Measurements from ENCODE around the gene PLS1.
"Not testable (repeated sequence)": the region's sequence is repeated elsewhere in the genome, so short reads cannot be mapped to it uniquely, and the experiment has no call there.

The PLS1 gene, protein sequence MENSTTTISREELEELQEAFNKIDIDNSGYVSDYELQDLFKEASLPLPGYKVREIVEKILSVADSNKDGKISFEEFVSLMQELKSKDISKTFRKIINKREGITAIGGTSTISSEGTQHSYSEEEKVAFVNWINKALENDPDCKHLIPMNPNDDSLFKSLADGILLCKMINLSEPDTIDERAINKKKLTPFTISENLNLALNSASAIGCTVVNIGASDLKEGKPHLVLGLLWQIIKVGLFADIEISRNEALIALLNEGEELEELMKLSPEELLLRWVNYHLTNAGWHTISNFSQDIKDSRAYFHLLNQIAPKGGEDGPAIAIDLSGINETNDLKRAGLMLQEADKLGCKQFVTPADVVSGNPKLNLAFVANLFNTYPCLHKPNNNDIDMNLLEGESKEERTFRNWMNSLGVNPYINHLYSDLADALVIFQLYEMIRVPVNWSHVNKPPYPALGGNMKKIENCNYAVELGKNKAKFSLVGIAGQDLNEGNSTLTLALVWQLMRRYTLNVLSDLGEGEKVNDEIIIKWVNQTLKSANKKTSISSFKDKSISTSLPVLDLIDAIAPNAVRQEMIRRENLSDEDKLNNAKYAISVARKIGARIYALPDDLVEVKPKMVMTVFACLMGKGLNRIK

DNA sequence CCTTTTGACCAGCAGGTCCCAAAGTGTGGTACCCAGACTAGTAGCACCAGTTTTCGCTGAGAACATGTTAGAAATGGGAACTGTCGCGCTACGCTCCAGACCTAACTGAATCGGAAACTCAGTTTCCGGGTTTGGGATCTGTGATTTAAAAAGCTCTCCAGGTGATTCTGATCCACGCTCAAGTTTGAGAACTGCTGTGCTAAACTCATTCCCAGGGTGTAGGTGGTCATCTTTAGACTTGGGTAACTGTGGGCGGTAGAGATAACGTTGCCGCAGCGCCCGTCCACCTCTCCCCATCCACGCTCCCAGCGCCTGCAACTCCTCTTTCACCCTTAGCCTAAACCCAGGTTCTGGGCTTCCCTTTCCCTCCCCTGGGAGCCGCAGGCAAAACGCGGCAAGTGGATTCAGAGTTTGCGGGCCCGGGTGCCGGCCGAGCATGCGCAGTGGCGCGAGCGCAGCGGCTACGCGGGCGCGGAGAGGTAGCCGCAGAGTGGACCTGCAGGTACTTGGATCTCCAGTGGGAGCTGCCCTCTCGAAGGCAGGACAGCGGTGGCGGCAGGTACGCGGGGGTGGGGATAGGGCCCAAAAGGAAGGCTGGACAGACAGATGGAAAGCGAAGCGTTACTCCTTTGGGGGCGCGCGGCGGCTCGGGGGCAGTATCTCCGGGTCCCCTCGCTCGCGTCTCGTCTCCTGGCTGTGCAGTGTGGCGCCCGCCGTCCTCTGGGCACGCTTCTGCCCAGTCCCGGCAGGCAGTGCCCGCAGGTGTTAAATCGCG, at the start of gene PLS1:
PLS1 (plus strand) TSS at position 443 of the 775 bp plus-strand sequence. CDS start 67,845 bp downstream, outside the sequence.
- DNase-seq (ENCODE audit: low read depth) = peak; percentile 47

DNA sequence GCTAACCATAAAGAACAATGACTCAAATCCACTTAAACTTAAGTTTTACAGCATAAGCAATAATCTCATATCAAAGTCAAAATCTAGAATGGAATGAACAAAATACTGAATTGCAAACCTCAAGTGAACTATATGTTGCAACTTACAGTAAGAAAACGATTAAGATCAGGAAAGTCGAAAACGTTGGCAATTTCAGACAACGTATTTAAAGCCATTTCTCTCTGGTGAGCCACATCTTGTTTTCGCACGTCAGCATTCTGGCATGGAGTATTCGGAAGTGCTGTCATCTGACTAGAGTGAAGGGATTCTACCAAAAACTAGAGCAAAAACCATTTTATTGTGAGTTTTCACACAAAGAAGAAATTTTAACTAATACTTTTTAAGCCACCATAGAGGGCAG, 46.2 kb upstream of the PLS1 start:
- no peak for DNase-seq (ENCODE audit: low read depth)

DNA sequence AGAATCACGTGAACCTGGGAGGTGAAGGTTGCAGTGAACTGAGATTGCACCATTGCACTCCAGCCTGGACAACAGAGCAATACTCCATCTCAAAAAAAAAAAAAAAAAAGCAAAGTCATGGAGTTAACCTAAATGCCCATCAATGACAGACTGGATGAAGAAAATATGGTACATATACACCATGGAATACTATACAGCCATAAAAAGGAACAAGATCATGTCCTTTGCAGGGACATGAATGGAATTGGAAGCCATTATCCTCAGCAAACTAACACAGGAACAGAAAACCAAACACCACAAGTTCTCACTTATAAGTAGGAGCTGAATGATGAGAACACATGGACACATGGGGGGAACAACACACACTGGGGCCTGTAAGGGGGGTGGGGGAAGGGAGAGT, 43.6 kb upstream of the PLS1 start:
- not testable (repeated sequence) for DNase-seq (ENCODE audit: low read depth)

DNA sequence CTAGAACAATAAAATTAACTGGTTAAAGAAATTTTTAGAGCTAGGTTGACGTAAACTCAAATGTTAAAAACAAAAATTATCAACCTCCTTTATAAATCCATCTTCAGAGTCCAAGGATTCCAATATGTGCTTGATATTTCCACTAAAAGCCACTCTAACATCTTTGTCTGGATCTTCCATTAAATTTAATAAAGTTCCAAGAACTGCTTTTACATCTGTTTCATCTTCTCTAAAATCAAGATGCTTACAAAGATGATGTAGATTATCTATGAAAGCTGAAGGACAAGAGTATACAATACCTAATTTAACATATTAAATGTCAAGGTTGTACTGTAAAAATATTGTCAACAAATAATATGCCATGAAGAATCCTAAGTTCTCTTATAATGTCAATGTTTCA, 42.5 kb upstream of the PLS1 start:
- no peak for DNase-seq (ENCODE audit: low read depth)

DNA sequence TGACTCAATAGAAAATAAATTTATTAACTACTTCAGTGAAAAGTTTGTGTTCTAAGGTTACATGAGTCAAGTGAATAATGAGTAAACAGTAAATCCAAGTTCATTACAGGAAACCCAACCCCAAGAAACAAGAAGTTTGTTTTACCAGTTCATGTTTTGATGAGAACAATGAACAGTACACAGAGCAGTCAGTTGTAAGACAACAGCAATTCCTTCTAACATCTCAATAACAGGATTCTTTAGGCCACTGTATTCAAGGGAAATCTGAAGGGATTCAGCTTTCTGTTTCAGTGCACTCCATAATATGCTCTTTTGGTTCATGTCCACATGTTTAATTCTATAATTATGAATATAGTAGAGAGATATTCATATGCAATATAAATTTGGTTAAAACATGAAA, 36.1 kb upstream of the PLS1 start:
- DNase-seq (ENCODE audit: low read depth) = no peak

DNA sequence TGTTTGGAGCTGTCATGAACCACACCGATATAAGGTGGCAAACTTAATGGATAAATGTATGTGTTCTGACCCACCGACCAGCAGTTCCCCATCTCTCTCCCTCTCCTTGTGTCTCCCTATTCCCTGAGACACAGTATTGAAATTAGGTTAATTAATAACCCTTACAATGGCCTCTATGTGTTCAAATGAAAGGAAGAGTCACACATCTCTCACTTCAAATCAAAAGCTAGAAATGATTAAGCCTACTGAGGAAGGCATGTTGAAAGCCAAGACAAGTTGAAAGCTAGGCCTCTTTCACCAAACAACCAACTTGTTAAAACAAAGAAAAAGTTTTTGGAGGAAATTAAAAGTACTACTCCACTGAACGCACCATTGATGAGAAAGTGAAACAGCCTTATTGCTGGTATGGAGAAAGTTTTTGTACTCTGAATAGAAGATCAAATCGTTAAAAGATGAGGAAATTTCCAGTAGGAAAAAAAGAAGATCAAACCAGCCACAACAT, 32.6 kb upstream of the PLS1 start:
- no peak for DNase-seq (ENCODE audit: low read depth)

DNA sequence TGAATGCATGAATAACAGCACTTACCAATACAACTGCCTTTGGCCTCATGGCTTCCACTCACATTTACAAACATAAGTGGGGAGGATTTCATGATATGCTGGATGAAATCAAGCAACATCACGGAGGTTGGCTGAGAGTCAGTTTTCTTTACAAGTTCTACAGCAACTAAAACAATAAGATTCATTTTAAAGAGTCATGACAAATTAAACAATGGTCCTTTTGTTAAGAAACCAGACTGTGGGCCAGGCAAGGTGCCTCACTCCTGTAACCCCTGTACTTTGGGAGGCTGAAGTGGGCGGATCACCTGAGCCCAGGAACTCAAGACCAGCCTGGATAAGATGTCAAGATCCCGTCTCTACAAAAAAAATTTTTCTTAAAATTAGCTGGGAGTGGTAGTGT, 30.1 kb upstream of the PLS1 start:
- no peak for DNase-seq (ENCODE audit: low read depth)

DNA sequence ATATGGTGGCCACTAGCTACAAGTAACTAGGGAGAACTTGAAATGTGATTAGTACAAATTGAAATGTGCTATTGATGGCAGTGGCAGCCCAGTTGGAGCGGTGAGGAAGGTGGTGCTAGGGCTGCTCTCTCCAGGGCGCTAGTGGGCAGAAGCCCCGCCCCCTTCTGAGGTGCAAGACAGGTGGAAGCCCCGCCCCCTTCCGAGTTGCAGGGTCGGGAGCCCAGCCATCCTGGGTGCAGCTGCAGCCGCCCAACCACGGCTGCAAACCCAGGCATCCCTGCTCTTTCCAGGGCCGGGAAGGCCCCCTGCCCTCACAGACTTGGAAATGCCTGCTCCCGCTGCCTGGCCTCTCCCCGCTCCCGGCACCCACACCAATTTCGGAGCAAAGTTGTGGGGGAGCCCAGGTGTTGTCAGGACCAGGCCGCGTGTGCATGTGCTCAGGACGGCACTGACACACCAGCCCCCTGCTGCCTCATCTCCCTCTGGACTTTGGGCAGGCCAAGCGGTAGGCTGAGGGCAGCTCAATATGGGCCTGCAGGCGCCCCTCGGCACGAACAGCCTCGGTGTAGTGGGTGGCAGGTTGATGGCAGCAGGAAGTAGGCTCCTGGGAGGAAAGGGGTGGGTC, 27.7 kb upstream of the PLS1 start:
- DNase-seq (ENCODE audit: low read depth) = no peak

DNA sequence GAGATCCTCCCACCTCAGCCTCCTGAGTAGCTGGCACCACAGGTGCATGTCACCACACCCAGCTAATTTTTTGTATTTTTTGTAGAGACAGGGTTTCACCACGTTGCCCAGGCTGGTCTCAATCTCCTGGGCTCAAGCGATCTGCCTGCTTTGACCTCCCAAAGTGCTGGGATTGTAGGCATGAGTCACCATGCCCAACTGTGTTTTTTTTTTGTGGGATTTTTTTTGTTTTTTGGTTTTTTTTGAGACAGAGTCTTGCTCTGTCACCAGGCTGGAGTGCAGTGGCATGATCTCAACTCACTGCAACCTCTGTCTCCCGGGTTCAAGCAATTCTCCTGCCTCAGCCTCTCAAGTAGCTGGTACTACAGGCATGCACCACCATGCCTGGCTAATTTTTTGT, 26.8 kb upstream of the PLS1 start:
- not testable (repeated sequence) for DNase-seq (ENCODE audit: low read depth)

DNA sequence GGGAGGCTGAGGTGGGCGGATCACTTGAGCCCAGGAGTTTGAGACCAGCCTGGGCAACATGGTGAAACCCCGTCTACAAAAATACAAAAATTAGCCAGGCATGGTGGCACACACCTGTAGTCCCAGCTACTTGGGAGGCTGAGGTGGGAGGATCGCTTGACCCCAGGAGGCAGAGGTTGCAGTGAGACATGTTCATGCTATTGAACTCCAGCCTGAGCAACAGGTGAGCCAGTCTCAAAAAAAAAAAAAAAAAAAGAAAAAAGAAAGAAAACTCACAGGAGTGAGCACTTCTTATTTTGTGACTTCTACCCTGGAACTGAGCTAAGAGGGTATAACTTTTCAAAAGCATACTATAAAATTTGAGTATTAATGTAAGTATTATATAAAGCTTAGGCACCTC, 22.0 kb upstream of the PLS1 start:
- not testable (repeated sequence) for DNase-seq (ENCODE audit: low read depth)

DNA sequence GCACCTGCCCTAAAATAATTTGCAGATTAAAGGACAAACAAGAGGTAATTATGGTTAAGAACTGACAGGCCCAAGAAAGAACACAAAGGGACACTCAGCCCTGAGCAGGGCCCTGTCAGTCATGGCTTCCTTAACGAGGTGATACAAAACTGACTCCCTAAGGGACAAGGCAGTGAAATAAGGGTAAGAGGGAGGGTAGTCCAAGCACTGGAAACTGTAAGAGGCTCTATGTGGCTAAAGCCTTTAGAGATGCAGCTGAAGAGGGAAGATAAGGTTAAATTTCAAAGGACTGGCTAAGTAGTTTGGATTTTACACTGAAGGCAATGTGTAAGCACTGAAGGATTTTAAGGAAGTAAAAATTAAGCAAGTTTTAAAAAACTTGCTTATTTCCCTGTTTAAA, 21.5 kb upstream of the PLS1 start:
- no peak for DNase-seq (ENCODE audit: low read depth)

DNA sequence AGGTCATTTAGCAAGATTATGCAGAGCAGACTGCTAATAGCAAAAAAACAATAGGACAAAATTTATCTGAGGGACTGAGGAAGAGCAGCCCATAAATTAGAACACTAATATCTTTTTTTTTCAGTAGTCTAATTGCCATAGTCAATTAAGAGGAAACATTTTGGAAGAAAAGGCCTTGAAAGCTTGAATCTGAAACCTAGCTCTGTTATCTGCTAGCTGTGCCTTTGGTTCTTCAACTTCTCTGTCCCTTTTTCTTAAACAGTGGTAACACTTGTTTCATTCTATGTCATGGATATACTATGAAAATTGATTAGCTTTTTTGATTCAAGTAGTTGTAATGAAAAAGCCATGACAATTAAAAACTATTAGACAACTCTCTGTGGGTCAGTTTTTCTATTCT, 19.4 kb upstream of the PLS1 start:
- no peak for DNase-seq (ENCODE audit: low read depth)

DNA sequence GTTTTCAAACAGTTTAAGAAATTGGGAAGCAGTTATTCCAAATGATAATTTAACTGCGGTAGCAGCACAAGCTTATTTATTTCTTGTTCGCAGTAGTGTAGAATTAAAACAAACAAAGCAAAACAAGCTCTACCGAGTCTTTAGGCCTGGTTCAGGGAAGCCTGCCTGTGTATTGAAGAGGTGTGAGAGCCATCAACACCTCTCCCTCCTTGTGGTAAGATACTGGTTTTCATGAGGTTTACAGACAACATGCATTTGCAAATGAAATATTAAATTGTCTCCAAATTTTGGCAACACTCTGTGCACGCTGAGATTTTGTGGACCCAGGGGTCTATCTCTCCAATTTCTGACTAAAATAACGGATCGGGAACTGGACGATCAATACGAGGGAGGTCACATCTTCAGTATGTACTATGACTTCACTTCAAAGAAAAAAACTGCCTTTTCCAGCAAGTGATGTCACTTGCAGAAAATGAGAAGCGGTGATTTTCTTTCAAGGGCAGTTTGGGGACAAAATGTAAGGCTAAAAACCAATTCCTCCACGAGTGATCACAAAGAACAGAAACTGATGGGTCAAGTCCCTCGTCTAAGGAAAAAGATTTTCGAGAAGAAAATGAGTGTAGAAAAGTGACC, 18.4 kb upstream of the PLS1 start:
- no peak for DNase-seq (ENCODE audit: low read depth)

DNA sequence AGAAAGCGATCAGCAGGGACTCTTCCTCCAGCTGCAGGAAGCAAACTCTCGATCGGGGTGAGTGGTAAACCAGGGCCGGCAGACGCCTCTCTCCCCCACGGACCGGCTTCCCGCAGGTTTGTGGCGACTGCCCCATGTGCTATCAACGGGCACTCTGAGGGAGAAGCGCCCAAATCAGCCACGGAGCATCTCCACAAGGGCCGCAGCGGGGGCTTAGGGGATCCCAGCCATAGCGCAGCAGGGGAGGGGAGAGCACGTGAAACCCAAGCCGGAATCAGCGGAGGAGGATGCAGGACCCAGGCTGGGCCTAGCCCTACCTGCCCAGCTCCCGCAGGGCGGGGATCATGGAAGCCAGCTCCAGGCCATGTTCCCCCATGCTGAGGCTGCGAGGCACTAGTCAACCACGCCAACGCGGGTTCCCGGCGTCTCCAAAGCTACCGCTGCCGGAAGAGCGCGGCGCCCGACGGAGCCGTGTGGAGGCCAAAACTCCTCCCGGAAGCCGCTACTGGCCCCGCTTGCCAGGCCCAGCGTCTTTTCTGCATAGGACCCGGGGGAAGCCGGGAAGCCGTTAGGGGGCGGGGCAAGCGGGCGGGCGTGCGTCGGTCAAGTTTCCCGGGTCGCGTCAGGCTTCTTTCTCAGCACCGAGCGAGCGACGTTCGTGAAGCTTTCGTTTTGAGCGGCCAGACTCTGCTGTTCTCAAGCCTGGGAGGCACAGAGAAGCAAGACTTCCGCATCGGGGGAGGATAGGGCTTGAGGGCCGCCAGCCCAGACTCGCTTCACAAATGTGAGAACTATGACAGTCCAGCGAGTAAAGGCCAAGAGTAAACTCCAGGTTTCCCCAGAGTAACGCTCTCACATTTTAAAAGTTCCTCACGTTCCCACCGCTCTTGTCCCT, 17.6 kb upstream of the PLS1 start, which contains the start of gene ATR:
ATR (minus strand) TSS at position 405 of the 895 bp plus-strand sequence; CDS start at position 376, 29 bp downstream.
- DNase-seq (ENCODE audit: low read depth) = peak; percentile 93

DNA sequence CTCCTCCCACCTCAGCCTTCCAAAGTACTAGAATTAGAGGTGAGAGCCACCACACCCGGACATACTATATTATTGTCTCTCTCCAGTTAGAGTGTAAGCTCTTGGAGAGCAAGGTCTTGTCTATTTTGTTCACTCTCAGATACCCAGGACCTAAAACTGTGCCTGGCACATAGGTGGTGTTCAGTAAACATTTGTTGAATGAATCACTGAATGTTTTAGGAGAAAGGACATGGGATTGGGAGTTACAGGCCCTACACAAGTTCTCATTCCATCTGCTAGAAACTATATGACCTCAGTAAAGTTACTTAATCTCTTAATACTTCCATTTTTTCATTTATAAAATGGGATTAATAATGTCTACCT, 16.2 kb upstream of the PLS1 start:
- DNase-seq (ENCODE audit: low read depth) = no peak

DNA sequence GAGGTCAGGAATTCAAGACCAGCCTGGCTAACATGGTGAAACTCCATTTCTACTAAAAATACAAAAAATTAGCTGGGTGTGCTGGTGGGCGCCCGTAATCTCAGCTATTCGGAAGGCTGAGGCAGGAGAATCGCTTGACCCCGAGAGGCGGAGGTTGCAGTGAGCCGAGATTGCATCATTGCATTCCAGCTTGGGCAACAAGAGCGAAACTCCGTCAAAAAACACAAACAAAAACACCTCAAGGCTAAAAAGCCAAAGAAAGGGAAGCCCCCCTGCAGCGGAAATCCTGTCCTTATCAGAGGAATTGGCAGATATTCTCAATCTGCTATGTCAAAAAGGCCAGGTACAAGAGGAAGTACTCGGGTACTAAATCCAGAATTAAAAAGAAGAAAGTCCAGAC, 15.1 kb upstream of the PLS1 start:
- not testable (repeated sequence) for DNase-seq (ENCODE audit: low read depth)

DNA sequence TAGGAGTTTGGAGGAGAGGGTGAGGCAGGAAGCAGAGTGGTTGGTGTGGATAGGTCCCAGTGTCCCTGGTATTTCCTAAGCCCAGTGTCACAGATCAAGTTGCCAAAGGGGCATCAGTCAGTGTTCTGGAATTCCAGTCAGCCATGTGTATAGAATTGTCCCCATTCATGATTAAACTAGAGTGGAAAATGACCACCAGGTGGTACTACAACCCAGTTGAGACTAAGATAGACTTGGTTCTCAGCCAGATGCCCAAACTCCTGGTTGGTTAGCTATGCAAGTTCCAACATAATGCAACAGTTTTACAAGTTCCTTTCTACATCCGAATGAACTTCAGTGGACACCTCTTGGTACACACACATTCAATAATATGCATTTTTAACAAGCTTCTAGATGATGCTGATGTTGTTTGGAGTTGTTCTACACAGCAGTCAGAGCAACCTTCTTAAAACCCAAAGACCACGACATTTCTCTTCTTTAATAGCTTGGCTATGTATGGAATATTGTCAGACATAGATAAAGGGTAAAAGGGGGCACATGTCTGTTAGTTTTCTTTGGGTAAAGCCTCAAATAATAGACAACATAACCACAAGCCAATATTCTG, 9.3 kb upstream of the PLS1 start:
- DNase-seq (ENCODE audit: low read depth) = peak; percentile 62

DNA sequence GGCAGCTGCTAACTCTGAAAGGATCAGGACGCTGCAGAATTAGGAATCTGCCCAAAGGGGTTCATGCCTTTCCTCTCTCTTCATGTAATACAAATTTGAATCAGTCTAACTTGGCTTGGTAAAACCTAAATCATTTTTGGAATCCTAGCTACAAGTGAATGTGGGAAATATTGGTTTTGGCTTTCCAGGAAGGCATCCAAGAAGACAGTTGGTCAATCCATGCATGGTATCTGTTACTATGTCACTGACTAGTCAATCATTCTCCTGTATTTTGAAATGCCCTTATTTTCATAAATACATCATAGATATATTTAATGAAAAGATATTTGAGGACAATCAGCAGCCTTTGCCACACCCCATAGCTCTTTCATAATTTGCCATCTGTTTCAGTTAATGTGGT, 7.5 kb upstream of the PLS1 start:
- no peak for DNase-seq (ENCODE audit: low read depth)

DNA sequence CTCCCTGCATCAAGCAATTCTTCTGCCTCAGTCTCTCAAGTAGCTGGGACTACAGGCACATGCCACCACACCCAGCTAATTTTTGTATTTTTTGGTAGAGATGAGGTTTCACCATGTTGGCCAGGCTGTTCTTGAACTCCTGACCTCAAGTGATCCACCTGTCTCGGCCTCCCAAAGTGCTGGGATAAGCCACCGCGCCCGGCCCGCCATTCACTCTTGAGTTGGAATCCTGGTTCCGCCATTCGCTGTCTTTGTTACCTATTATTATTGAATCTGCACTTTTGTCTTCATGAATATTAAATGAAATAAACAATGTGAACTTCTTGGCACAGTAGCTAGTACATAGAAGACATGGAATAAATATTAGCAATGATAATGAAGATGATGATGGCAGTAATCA, 3.9 kb upstream of the PLS1 start:
- DNase-seq (ENCODE audit: low read depth) = not testable (repeated sequence)

DNA sequence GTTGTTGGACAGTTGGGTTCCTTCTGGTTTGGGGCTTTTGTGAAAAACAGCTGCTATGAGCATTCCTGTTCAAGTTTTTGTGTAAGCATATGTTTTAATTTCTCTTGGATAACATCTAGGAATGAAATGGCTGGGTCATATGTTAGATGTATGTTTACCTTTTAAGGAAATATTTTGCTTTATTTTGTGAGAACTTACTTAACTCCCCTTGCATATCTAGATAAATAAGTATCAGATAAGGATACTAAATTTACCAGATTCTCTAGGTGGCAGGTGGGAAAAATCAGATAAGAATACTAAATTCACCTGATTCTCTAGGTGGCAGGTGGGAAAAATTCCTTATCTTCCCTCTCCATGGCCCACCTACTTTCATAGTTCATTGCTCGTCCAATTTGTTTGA, 1.1 kb upstream of the PLS1 start:
- DNase-seq (ENCODE audit: low read depth) = no peak

Measured in GM04504 (cell line).